Chondrocyte (in vitro differentiated cells): ENCODE results near the gene ARHGAP26. TPM values are rescaled to one million over a fixed set of nuclear protein-coding genes. Genes with fewer than 3 reads are reported as not detected.
A peak's percentile ranks its signal among the peaks of the same experiment; 100 is the strongest.

Experiments
- DNase-seq: peaks from one replicate; pipeline ENCODE4 v3.0.0; 2021; ENCODE audit warnings: mixed read lengths, low spot score
- H3K27ac Mint-ChIP-seq: one replicate; pipeline ENCODE4 v1.8.0; 2021; ENCODE audit warnings: mild to moderate bottlenecking, moderate library complexity, mixed read lengths; ENCODE audit not compliant: unreplicated experiment
- H3K27me3 Mint-ChIP-seq: 2 replicates; pipeline ENCODE4 v1.8.0; 2021; ENCODE audit warnings: low read depth, mixed read lengths
- H3K36me3 Mint-ChIP-seq: 2 replicates; pipeline ENCODE4 v1.8.0; 2021; ENCODE audit warnings: low read depth, mixed read lengths
- H3K4me1 Mint-ChIP-seq: 2 replicates; pipeline ENCODE4 v1.8.0; 2021; ENCODE audit warnings: low read depth, mild to moderate bottlenecking, mixed read lengths
- H3K4me3 Mint-ChIP-seq: one replicate; pipeline ENCODE4 v1.8.0; 2021; ENCODE audit warnings: mild to moderate bottlenecking, moderate library complexity, mixed read lengths; ENCODE audit not compliant: unreplicated experiment
- H3K9me3 Mint-ChIP-seq: 2 replicates; pipeline ENCODE4 v1.8.0; 2021; ENCODE audit warnings: low read depth, mixed read lengths
- total RNA-seq: library from RNA; stranded (reverse); gene quantifications from 3 replicates; pipeline ENCODE4 v1.2.1, GENCODE V29; 2021
- TF ChIP-seq, protein P1 (sequence below): fragments of 200-600 bp; sonication (generic); IDR thresholded peaks from 2 replicates; pipeline ENCODE4 v1.5.0; 2021; ENCODE audit warnings: antibody characterized with exemption, mild to moderate bottlenecking, moderate library complexity

The ARHGAP26 gene
- total RNA-seq, 1 donor from 2014 or later, result 16.4 TPM

DNA sequence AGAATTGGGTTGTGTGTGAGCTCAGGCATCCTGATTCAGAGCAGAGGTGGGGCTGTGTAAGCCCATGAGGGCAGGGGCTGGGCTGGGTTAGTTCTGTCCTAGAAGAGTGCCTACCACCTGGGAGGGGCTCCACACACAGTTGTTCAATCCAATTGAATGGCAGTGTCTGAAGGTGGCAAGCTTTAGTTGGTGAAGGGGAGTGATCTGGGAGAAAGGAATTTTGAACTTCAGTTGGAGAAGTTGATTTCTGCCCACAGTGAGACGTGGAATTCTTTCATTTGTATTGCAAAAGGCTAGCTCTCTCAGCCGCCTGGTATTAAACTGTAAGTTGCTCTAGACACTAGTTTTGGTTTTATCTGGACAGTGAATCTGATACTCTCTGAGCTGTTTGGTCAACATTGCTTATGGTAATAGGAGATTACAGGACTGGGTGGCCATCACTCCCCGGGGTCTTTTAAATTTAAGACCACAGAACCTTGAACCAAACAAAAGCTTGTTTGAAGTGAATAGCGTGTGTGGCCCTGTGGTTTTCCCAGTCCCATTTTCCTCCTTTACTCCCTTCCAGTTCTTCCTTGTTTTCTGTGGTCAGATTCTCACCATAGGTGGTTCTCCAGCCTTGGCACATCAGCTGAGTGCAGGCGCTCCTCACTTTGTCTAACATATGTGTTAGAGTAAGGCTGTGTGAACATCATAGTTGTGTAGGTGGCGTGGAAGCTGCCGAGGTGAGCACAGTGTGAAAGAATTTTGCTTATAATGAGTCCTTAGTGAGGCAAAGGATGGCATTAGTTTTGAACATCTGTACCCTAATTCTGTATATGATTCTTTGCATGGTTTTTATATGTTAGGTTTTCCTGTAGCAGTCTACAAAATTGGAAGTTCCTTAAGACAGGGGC, 78.0 kb downstream of the ARHGAP26 start:
- TF ChIP-seq, protein P1, sequence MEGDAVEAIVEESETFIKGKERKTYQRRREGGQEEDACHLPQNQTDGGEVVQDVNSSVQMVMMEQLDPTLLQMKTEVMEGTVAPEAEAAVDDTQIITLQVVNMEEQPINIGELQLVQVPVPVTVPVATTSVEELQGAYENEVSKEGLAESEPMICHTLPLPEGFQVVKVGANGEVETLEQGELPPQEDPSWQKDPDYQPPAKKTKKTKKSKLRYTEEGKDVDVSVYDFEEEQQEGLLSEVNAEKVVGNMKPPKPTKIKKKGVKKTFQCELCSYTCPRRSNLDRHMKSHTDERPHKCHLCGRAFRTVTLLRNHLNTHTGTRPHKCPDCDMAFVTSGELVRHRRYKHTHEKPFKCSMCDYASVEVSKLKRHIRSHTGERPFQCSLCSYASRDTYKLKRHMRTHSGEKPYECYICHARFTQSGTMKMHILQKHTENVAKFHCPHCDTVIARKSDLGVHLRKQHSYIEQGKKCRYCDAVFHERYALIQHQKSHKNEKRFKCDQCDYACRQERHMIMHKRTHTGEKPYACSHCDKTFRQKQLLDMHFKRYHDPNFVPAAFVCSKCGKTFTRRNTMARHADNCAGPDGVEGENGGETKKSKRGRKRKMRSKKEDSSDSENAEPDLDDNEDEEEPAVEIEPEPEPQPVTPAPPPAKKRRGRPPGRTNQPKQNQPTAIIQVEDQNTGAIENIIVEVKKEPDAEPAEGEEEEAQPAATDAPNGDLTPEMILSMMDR, result no peak
- Mint-ChIP-seq H3K4me1 (peaks cover 41% of the 10 kb centered on the region), H3K27me3 (no peaks in the 10 kb centered on the region), H3K36me3 (no peaks in the 10 kb centered on the region), H3K27ac (peak overlapping the region; percentile 89), H3K4me3 (no peak overlapping the region), H3K9me3 (no peaks in the 10 kb centered on the region)
- no peak for DNase-seq

DNA sequence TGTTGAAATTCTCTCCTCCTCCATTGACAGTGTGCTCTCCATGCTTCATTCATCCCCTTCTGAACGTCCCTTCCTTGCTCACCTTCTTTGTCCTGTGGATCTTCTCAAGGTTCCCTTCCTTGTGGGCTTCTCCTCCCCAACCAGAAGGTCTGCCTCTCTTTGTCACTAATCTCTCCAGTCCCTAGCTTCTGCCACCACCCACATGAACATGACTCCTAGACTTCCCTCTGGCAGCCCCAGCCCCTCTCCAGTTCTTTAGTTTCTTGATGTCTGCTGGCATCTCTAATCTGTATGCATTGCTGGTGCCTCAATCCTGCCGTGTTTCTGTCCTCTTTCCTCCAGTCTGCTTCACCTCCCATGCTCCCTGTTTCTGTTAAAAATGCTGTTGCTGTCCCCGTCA, 79.3 kb downstream of the ARHGAP26 start:
- Mint-ChIP-seq H3K4me3 (no peak overlapping the region), H3K27ac (no peak overlapping the region), H3K27me3 (no peaks in the 10 kb centered on the region), H3K36me3 (no peaks in the 10 kb centered on the region), H3K4me1 (peaks cover 54% of the 10 kb centered on the region), H3K9me3 (no peaks in the 10 kb centered on the region)
- no peak for DNase-seq
- TF ChIP-seq, protein P1, result no peak

DNA sequence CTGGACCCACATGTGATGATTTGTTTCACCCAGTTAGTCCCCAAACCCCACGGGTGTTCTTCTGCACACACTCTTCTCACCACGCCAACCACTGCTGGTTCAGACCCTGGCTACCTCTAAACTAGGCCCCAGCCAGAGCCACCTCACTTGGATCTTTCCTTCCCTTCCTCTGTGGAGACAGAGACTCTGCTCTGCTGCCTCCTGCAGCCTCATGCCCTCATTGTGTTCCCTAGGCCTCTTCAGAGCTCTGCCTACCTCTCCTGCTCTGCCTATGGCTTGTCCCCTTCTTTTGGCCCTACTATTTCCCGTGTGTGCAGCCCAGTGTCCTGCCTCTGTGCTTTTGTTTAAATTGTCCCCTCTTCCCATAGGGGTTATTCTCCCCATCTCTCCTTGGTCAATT, 79.7 kb downstream of the ARHGAP26 start:
- peaks cover 58% of the 10 kb centered on the region for H3K4me1 Mint-ChIP-seq
- H3K9me3 Mint-ChIP-seq, result no peaks in the 10 kb centered on the region
- no peak for DNase-seq
- no peaks in the 10 kb centered on the region for H3K36me3 Mint-ChIP-seq
- no peaks in the 10 kb centered on the region for H3K27me3 Mint-ChIP-seq
- TF ChIP-seq, protein P1, result no peak
- H3K4me3 Mint-ChIP-seq, result no peak overlapping the region
- no peak overlapping the region for H3K27ac Mint-ChIP-seq

- no peaks in the 10 kb centered on the region for H3K27me3 Mint-ChIP-seq
- no peaks in the 10 kb centered on the region for H3K36me3 Mint-ChIP-seq
- no peak for DNase-seq
- H3K4me1 Mint-ChIP-seq, result peaks cover 42% of the 10 kb centered on the region
- no peak overlapping the region for H3K27ac Mint-ChIP-seq
- TF ChIP-seq, protein P1, result no peak
- no peak overlapping the region for H3K4me3 Mint-ChIP-seq
- H3K9me3 Mint-ChIP-seq, result no peaks in the 10 kb centered on the region
These were observed 81.6 kb downstream of the ARHGAP26 start for GRCh38 chr5:142851731-142852130.

DNA sequence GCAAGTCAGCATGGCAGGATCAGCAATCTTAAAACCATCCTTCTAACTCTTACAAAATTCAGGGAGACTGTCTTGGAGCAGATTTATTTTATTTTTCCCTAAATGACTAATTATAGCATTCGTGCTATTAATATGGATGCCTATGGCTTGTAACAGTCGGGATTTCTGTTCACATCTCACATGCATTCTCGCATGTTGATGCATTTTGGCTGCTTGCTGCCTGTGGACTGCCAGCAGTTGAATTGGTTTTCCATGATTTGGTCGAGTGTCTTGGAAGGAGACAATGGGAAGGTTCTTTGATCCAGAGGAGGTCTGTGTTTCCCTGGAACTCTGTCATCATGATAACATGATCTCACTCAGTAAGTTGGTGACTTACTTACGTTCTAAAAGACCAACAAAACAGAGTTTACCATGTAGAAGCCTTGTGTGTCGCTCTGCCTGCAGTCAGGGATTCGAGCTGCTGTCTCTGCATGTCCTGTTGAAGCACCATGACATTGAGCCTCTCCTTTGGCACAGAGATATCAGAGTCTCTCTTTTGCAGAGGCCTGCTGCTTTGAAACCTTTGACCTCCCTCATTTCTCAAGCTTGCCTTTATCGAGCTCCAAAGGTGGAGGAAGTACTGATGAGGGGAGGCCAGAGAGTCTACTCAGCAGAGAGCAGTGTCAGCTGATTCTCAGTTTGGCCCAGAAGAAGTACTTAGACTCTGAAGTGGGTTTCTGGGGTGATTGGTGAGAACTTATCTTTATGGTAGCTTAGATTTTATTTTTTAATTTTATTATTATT, 82.4 kb downstream of the ARHGAP26 start:
- DNase-seq, result no peak
- Mint-ChIP-seq H3K27me3 (no peaks in the 10 kb centered on the region), H3K4me1 (peaks cover 37% of the 10 kb centered on the region), H3K9me3 (no peaks in the 10 kb centered on the region), H3K27ac (no peak overlapping the region), H3K36me3 (no peaks in the 10 kb centered on the region), H3K4me3 (no peak overlapping the region)
- TF ChIP-seq, protein P1, result no peak
